NCI-H2081 (cell line): Measurements from ENCODE around the gene TRIM61.
"Not testable (repeated sequence)": the region's sequence is repeated elsewhere in the genome, so short reads cannot be mapped to it uniquely, and the experiment has no call there.

ENCODE experiments used
- DNase-seq, 2 experiments: peaks; one replicate each; lab custom pipeline; 2025; lab: John Stamatoyannopoulos, UW

Gene TRIM61

GRCh38 chr4:164956766-164957643 lies 20.5 kb downstream of the TRIM61 start:
- peak; percentile 76 to 84 for DNase-seq

GRCh38 chr4:164955107-164955805 lies 22.2 kb downstream of the TRIM61 start:
- DNase-seq: no peak

GRCh38 chr4:164952551-164952950 lies 24.9 kb downstream of the TRIM61 start:
- DNase-seq: no peak

GRCh38 chr4:164949448-164950143 lies 27.9 kb downstream of the TRIM61 start:
- no peak for DNase-seq

- DNase-seq: no peak
Observed at GRCh38 chr4:164948975-164949374, 28.5 kb downstream of the TRIM61 start.

- not testable (repeated sequence) for DNase-seq
Observed at GRCh38 chr4:164948006-164948405, 29.5 kb downstream of the TRIM61 start.

- no peak for DNase-seq
Observed at GRCh38 chr4:164946810-164947209, 30.6 kb downstream of the TRIM61 start.

GRCh38 chr4:164945146-164945545 lies 32.3 kb downstream of the TRIM61 start:
- DNase-seq: no peak

GRCh38 chr4:164943192-164943591 lies 34.3 kb downstream of the TRIM61 start:
- no peak for DNase-seq

- DNase-seq: no peak
Observed at GRCh38 chr4:164937576-164938270, 39.7 kb downstream of the TRIM61 start.

- DNase-seq: not testable (repeated sequence)
Observed at GRCh38 chr4:164935865-164936606, 41.4 kb downstream of the TRIM61 start.

GRCh38 chr4:164935363-164935762 lies 42.1 kb downstream of the TRIM61 start:
- peak; percentile 12 to 32 for DNase-seq

- DNase-seq: no peak
Observed at GRCh38 chr4:164933244-164933643, 44.2 kb downstream of the TRIM61 start.

GRCh38 chr4:164931551-164932324 lies 45.7 kb downstream of the TRIM61 start:
- no peak for DNase-seq

- DNase-seq: no peak
Observed at GRCh38 chr4:164930647-164931046, 46.8 kb downstream of the TRIM61 start.

GRCh38 chr4:164927101-164927500 lies 50.4 kb downstream of the TRIM61 start:
- DNase-seq: not testable (repeated sequence)

GRCh38 chr4:164926301-164926700 lies 51.2 kb downstream of the TRIM61 start:
- no peak for DNase-seq

- DNase-seq: no peak
Observed at GRCh38 chr4:164924670-164925238, 52.7 kb downstream of the TRIM61 start.

GRCh38 chr4:164918956-164919355 lies 58.5 kb downstream of the TRIM61 start:
- DNase-seq: no peak
